ENCODE measurements around the gene NPAS1.

The NPAS1 gene

DNA sequence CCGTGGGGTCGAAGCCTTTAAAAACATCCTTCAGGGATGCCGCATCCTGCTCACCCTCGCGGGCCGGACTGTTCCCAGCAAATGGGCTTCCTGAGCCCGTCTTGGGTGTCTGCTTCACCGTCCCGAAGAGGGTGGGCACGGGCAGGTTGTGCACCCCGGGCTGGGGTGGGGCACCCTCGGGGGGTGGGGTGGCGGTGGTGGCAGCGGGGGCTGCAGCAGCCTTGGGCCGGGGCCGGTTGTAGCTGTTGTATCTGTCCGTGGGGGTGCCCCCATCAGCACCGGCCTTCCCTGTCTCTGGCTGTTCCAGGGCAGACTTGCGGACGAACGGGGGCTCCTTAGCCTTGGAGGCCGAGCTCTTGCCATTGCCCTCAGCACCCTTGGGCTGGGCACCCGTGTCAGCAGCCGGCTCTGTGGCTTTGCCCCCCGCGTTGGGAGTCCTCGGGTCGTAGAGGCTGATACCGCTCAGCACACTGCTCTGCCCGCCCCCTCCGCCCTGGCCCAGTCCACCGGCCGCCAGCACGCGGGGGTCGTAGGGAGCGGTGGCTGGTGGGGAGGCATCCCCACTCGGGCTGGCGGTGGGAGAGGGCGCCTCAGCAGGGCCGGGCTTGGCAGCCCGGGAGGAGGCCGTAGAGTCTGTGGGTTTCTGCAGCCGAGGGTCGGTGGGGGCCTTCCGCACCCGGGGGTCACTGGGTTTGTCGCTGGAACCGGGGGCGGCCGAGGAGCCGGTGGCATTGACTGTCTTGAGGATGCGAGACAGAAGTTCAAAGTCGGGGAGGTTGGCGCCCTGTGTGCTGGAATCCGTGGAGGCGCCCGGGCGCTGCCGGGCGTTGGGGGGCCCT, 47.0 kb downstream of the NPAS1 start:
- no peak for DNase-seq (ENCODE audit: low read depth)
- TF ChIP-seq, protein P1, sequence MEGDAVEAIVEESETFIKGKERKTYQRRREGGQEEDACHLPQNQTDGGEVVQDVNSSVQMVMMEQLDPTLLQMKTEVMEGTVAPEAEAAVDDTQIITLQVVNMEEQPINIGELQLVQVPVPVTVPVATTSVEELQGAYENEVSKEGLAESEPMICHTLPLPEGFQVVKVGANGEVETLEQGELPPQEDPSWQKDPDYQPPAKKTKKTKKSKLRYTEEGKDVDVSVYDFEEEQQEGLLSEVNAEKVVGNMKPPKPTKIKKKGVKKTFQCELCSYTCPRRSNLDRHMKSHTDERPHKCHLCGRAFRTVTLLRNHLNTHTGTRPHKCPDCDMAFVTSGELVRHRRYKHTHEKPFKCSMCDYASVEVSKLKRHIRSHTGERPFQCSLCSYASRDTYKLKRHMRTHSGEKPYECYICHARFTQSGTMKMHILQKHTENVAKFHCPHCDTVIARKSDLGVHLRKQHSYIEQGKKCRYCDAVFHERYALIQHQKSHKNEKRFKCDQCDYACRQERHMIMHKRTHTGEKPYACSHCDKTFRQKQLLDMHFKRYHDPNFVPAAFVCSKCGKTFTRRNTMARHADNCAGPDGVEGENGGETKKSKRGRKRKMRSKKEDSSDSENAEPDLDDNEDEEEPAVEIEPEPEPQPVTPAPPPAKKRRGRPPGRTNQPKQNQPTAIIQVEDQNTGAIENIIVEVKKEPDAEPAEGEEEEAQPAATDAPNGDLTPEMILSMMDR (conservative IDR thresholded peaks at IDR 0.05; ENCODE audit: low read depth, low read length) = no peak
- H3K4me3 ChIP-seq (ENCODE audit: low read length) = no peak overlapping the region

DNA sequence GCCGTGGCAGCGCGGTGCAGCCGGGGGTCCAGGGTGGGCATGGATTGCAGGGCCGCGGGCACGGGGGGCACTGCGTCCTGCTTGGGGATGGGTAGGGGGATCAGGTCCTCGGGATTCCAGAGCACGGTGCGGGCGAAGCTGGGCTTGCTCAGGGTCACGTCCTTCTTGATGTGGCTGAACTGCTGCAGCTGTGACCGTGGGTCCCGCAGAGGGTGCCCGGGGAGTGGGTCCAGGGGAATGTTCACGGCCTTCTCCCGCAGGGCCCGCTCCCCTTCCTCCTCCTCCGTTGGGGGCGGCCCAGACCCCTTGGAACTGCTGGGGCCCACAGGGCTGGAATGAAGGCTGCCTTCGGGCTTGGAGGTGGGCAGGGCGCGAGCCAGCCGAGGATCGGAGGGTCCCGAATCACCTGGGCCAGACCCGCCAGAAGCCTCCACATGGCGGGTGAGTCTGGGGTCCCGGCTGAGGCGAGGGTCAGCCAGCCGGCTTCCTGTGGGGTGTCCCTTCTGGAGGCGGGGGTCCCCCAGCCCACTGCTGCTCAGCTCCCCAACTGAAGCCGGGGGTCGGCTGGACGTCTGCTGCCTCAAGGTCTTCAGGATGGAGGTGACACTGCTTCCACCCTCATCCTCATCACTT, 47.7 kb downstream of the NPAS1 start:
- no peak for DNase-seq (ENCODE audit: low read depth)
- no peak overlapping the region for H3K4me3 ChIP-seq (ENCODE audit: low read length)
- TF ChIP-seq, protein P1 (conservative IDR thresholded peaks at IDR 0.05; ENCODE audit: low read depth, low read length) = no peak

DNA sequence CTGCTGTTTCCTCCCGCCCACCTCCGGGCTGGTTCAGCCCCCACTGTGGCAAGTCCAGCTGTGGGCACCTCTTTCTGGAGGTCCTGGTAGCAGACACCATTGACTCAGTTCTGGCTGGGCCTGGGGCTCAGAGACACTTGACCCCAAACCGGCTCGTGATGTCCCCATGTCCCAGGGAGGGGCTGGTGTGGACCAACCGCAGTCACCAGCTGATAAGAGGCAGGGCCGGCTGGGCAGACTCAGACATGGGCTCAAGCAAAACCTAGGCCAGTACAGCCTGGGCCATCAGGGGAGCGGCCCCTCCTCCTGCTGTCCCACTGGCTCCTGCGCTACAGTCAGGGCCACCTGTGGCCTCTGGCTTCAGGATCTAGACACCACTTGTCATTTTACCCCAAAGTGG, 48.6 kb downstream of the NPAS1 start:
- no peak overlapping the region for H3K4me3 ChIP-seq (ENCODE audit: low read length)
- TF ChIP-seq, protein P1 (conservative IDR thresholded peaks at IDR 0.05; ENCODE audit: low read depth, low read length) = no peak
- no peak for DNase-seq (ENCODE audit: low read depth)

DNA sequence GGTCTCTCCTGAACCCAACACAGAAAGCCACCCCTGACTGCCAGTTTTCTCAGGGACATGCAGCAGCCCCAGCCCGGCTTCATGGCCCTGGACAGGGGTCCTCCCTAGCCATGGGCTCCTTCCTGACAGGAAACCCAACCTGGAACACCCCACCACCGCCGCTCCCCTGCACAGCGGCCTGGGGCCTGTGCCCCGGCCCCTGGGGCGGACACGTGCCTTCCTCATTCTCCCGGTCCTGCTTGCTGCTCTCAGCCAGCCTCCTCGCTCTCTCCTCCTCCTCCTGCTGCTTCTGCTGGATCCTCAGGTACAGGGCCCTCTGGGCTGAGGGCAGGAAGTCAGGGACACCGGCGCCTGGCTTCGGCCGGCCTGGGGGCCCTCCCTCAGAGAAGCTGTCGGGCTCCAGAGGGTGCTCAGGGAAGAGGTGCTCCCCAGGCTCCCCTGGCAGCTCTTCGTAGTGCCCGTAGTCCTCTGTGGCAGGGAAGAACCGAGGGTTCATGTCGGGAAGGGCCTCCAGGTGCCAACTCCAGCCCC, 49.3 kb downstream of the NPAS1 start:
- TF ChIP-seq, protein P1 (conservative IDR thresholded peaks at IDR 0.05; ENCODE audit: low read depth, low read length) = no peak
- DNase-seq (ENCODE audit: low read depth) = no peak
- H3K4me3 ChIP-seq (ENCODE audit: low read length) = no peak overlapping the region

DNA sequence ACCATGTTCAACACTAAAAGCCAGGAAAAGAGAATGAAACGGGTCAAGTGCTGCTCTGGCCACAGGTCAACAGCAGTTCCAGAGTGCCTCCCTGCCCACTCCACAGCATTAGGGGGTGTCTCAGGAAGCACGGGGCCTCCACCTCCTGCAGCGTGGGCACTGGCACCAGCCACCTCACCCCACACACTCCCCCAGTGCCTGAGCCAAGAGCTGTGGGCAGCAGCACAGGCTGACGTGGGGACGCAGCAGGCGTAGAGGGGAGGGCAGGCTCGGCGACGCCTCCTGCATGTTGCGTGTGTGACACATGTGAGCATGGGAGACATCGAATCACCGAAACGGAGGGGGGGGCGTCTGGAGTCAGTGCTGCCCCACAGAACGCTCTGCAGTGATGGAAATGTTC, 50.2 kb downstream of the NPAS1 start:
- TF ChIP-seq, protein P1 (conservative IDR thresholded peaks at IDR 0.05; ENCODE audit: low read depth, low read length) = no peak
- no peak for DNase-seq (ENCODE audit: low read depth)

DNA sequence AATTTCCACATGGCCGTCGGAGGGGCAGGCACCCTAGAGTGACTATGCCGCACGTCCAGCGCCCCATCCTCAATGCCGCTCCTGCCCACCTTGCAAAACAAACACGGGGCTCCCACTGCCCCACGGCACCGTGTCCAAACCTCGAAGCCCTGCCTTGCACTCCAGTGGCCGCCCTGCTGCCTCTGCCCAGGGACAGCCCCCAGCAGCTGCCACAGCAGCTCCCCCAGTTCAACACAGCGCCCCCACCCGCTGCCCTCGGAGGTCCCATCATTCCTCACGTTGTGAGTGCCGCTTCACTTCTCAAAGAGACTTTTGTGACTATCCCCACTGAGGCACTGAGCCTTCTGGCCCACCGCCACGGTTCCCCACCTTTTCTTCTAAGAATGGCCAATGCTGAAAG, 51.1 kb downstream of the NPAS1 start:
- no peak overlapping the region for H3K4me3 ChIP-seq (ENCODE audit: low read length)
- TF ChIP-seq, protein P1 (conservative IDR thresholded peaks at IDR 0.05; ENCODE audit: low read depth, low read length) = no peak
- no peak for DNase-seq (ENCODE audit: low read depth)

More for the DNA sequence above, 50.2 kb downstream of the NPAS1 start:
- no peak overlapping the region for H3K4me3 ChIP-seq (ENCODE audit: low read length)
